PFSK-1 (cell line): Measurements from ENCODE around the gene RPH3AL.

Source experiments
- POLR2AphosphoS5 ChIP-seq: IDR thresholded peaks from 2 replicates; pipeline ENCODE4 v1.6.1; 2012; ENCODE audit warnings: low read depth, mild to moderate bottlenecking, control low read depth, low read length, moderate library complexity
- TAF1 ChIP-seq: IDR thresholded peaks from 2 replicates; pipeline ENCODE4 v1.6.1; 2012; ENCODE audit warnings: low read length, control low read depth, borderline replicate concordance; ENCODE audit not compliant: insufficient read depth

DNA sequence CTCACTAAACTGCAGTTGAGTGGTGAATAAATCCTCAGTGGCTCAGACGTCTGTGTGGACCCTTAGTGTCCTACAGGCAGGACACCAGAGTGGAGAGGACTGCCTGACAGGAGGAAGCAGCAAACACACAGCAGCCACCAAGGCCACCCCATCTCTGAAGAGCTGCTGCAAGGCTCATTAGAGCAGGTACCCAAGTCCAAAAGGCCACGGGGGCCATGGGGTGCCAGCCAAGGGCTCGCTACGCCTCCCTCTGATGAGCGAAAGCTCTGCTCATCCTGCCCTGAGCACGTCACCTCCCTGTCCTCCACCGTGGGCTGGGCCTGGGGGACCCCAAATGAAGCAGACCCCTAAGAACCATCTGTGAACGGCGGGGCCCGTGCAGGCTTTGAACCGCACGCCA, 101.1 kb downstream of the RPH3AL start:
- TF ChIP-seq POLR2AphosphoS5 (no peak), TAF1 (no peak)
